MCF 10A (cell line): ENCODE results near the gene FAM83G. TPM values are rescaled to one million over a fixed set of nuclear protein-coding genes. Genes with fewer than 3 reads are reported as not detected.
"Not testable (repeated sequence)": the region's sequence is repeated elsewhere in the genome, so short reads cannot be mapped to it uniquely, and the experiment has no call there.

Source experiments
- BruUV-seq: library from RNA; stranded (reverse); fragments of 400-500 nt; replicated peaks from 2 replicates; lab custom pipeline; 2021; lab: Mats Ljungman, UMichigan
- CTCF ChIA-PET: fragments of 300-600 bp; sonication (Branson Sonifier 250); formaldehyde crosslinking; extraction: SDS; loops from one replicate; lab custom pipeline; 2021; ENCODE audit warnings: antibody characterized with exemption, inconsistent platforms; lab: Yijun Ruan, JAX
- POLR2A ChIA-PET: fragments of 300-600, 350-650 bp; sonication (Branson Sonifier 250); formaldehyde crosslinking; extraction: SDS; loops from one replicate; lab custom pipeline; 2020; ENCODE audit warnings: antibody characterized with exemption, inconsistent platforms; lab: Yijun Ruan, JAX
- DNase-seq: peaks from one replicate; pipeline ENCODE4 v3.0.0-alpha.2; 2018; ENCODE audit not compliant: unreplicated experiment
- H3K27ac Mint-ChIP-seq: one replicate; pipeline ENCODE4 v1.8.0; 2022; ENCODE audit warnings: mild to moderate bottlenecking, low read depth, mixed read lengths; ENCODE audit not compliant: unreplicated experiment
- H3K27me3 Mint-ChIP-seq: one replicate; pipeline ENCODE4 v1.8.0; 2022; ENCODE audit warnings: mixed read lengths; ENCODE audit not compliant: insufficient read depth, unreplicated experiment
- H3K36me3 Mint-ChIP-seq: one replicate; pipeline ENCODE4 v1.8.0; 2022; ENCODE audit warnings: mild to moderate bottlenecking, moderate library complexity, mixed read lengths; ENCODE audit not compliant: insufficient read depth, unreplicated experiment
- H3K4me1 Mint-ChIP-seq: one replicate; pipeline ENCODE4 v1.8.0; 2022; ENCODE audit warnings: mixed read lengths; ENCODE audit not compliant: insufficient read depth, unreplicated experiment
- H3K4me3 Mint-ChIP-seq: one replicate; pipeline ENCODE4 v1.8.0; 2022; ENCODE audit warnings: mild to moderate bottlenecking, moderate library complexity, mixed read lengths; ENCODE audit not compliant: unreplicated experiment
- H3K9me3 Mint-ChIP-seq: one replicate; pipeline ENCODE4 v1.8.0; 2022; ENCODE audit warnings: mixed read lengths; ENCODE audit not compliant: unreplicated experiment
- intact Hi-C: fragments of 100-400 bp; cut with micrococcal nuclease; formaldehyde crosslinking; loops from 2 replicates; pipeline ENCODE4 v1.14.1; 2022
- total RNA-seq: library from RNA; stranded (reverse); gene quantifications from 2 replicates; pipeline ENCODE4 v1.2.3, GENCODE V29; 2022
- TF ChIP-seq, protein P1 (sequence below): fragments of 200-600 bp; IDR thresholded peaks from one replicate; pipeline ENCODE4 v1.8.0; 2022; ENCODE audit warnings: antibody characterized with exemption, mild to moderate bottlenecking; ENCODE audit not compliant: unreplicated experiment

The FAM83G gene
- total RNA-seq, 1 experiment from 2014 or later = 50.1 TPM

DNA sequence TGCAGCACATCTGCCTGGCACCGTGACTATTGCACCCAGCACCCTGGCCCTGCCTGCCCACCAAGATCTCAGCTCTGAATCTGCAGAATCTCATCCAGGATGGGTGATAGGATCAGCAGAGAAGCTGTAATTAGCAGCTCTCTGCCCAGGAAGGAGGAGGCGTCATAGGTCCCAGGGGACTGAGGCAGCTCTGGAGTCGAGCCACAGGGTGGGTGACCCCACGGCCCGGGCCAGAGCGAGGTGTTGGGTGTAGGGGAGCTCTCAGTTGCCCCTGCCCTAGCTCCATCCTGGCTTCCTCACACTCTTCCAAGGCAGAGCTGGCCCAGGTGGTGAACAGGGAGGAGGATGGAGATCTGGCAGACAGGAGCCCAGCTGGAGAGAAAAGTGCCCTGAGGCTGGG is 18.2 kb upstream of the FAM83G start:
- intact Hi-C loops = no loop called here
- no peak for DNase-seq
- H3K27me3 Mint-ChIP-seq = no peaks in the 10 kb centered on the region
- CTCF ChIA-PET = interaction anchor here (0.6 to 3.5 kb wide), 2 partner anchors 61 to 470 kb away, joined by 3 to 22 read pairs; no protein-coding TSS in a partner anchor
- TF ChIP-seq, protein P1, sequence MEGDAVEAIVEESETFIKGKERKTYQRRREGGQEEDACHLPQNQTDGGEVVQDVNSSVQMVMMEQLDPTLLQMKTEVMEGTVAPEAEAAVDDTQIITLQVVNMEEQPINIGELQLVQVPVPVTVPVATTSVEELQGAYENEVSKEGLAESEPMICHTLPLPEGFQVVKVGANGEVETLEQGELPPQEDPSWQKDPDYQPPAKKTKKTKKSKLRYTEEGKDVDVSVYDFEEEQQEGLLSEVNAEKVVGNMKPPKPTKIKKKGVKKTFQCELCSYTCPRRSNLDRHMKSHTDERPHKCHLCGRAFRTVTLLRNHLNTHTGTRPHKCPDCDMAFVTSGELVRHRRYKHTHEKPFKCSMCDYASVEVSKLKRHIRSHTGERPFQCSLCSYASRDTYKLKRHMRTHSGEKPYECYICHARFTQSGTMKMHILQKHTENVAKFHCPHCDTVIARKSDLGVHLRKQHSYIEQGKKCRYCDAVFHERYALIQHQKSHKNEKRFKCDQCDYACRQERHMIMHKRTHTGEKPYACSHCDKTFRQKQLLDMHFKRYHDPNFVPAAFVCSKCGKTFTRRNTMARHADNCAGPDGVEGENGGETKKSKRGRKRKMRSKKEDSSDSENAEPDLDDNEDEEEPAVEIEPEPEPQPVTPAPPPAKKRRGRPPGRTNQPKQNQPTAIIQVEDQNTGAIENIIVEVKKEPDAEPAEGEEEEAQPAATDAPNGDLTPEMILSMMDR = no peak
- H3K9me3 Mint-ChIP-seq = no peaks in the 10 kb centered on the region
- no peak overlapping the region for H3K4me3 Mint-ChIP-seq
- no peak overlapping the region for H3K27ac Mint-ChIP-seq
- POLR2A ChIA-PET = interaction anchor here (1.0 kb wide), 1 partner anchor 18 kb away, joined by 3 read pairs; the partner anchor contains the start of gene FAM83G
- H3K36me3 Mint-ChIP-seq = no peaks in the 10 kb centered on the region
- H3K4me1 Mint-ChIP-seq = no peaks in the 10 kb centered on the region
- no TSS peak for BruUV-seq

DNA sequence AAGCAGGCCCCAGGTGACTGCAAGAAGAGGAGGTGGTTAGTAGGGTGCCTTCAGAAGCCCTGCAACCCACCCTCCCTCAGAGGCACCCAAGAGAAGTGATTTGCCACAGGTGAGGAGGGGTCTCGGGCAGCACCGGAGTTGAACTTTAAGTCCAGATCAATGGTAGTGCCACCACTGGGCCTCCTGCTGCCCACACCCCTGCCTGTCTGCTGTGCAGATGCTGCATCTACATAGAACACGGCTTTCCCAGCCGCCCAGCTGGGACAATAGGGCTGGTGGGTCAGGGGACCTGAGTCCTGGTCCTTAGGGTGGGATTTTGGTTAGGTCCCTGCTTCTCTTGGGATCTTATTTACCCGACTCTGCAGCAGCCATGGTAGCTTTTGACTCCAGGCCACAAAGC is 17.6 kb upstream of the FAM83G start:
- ChIA-PET CTCF (interaction anchor here (0.6 to 3.5 kb wide), 3 partner anchors 61 to 471 kb away, joined by 3 to 22 read pairs (median 3); no protein-coding TSS in a partner anchor), POLR2A (interaction anchor here (1.0 kb wide), 1 partner anchor 17 kb away, joined by 3 read pairs; the partner anchor contains the start of gene FAM83G)
- TF ChIP-seq, protein P1 = no peak
- Mint-ChIP-seq H3K27ac (no peak overlapping the region), H3K4me3 (no peak overlapping the region), H3K27me3 (no peaks in the 10 kb centered on the region), H3K9me3 (no peaks in the 10 kb centered on the region), H3K36me3 (no peaks in the 10 kb centered on the region), H3K4me1 (no peaks in the 10 kb centered on the region)
- DNase-seq = no peak
- intact Hi-C loops = no loop called here
- BruUV-seq = no TSS peak

GRCh38 chr17:19021622-19022083 is 17.1 kb upstream of the FAM83G start:
- H3K27me3 Mint-ChIP-seq = no peaks in the 10 kb centered on the region
- H3K9me3 Mint-ChIP-seq = no peaks in the 10 kb centered on the region
- CTCF ChIA-PET = interaction anchor here (3.5 kb wide), 1 partner anchor 60 kb away, joined by 22 read pairs; no protein-coding TSS in a partner anchor
- intact Hi-C loops = no loop called here
- TF ChIP-seq, protein P1 = no peak
- H3K4me1 Mint-ChIP-seq = peaks cover 3% of the 10 kb centered on the region
- H3K27ac Mint-ChIP-seq = no peak overlapping the region
- no peak overlapping the region for H3K4me3 Mint-ChIP-seq
- H3K36me3 Mint-ChIP-seq = no peaks in the 10 kb centered on the region
- DNase-seq = no peak
- BruUV-seq = no TSS peak
- POLR2A ChIA-PET = no interaction called here

GRCh38 chr17:19021011-19021621 is 16.6 kb upstream of the FAM83G start:
- CTCF ChIA-PET = interaction anchor here (0.7 kb wide), 1 partner anchor 60 kb away, joined by 4 read pairs; no protein-coding TSS in a partner anchor
- H3K9me3 Mint-ChIP-seq, DNase-seq, H3K36me3 Mint-ChIP-seq, intact Hi-C loops, H3K4me1 Mint-ChIP-seq, H3K27me3 Mint-ChIP-seq, H3K4me3 Mint-ChIP-seq, H3K27ac Mint-ChIP-seq, BruUV-seq, POLR2A ChIA-PET: not testable (repeated sequence)
